Prostate gland (tissue), 2 donors: ENCODE measurements around the gene GINS2. TPM values are rescaled to one million over a fixed set of nuclear protein-coding genes. Genes with fewer than 3 reads are reported as not detected.

ENCODE experiments used
- DNase-seq: peaks from one replicate; pipeline ENCODE4 v3.0.0-alpha.2; 2019; ENCODE audit warnings: low spot score
- H3K27ac ChIP-seq, 2 donors: fragments of 200-600 bp; sonication (generic); 2 replicates each; pipeline ENCODE4 v1.5.1; 2017 to 2019
- H3K27me3 ChIP-seq: fragments of 200-600 bp; sonication (generic); replicated peaks from 2 replicates; pipeline ENCODE4 v1.5.1; 2019; ENCODE audit not compliant: insufficient read depth
- H3K36me3 ChIP-seq, 2 donors: fragments of 200-600 bp; sonication (generic); 1 replicate in 1 of 2; 2 replicates in 1 of 2; pipeline versions ENCODE4 v1.5.1 to v1.8.1; 2017 to 2019
- H3K4me1 ChIP-seq: fragments of 200-600 bp; sonication (generic); replicated peaks from 2 replicates; pipeline ENCODE4 v1.5.1; 2019
- H3K4me3 ChIP-seq, 2 donors: fragments of 200-600 bp; sonication (generic); 2 replicates each; pipeline ENCODE4 v1.5.1; 2017 to 2019
- H3K9me3 ChIP-seq: fragments of 200-600 bp; sonication (generic); 2 replicates; pipeline ENCODE4 v1.5.1; 2017
- CTCF ChIP-seq, 4 experiments: fragments of 200-600 bp in 2 of 4; fragments of 450-650 bp in 2 of 4; sonication (generic) in 2 of 4; IDR thresholded peaks; 1 replicate in 3 of 4; 2 replicates in 1 of 4; pipeline ENCODE4 v1.5.1; 2016 to 2019; ENCODE audit warnings: antibody characterized with exemption in 4 of 4, mild to moderate bottlenecking in 2 of 4, moderate library complexity in 2 of 4
- POLR2A ChIP-seq: fragments of 450-650 bp; IDR thresholded peaks from one replicate; pipeline ENCODE4 v1.6.1; 2016; ENCODE audit warnings: antibody characterized with exemption, mild to moderate bottlenecking
- POLR2AphosphoS5 ChIP-seq: sonication (generic); formaldehyde crosslinking; IDR thresholded peaks from one replicate; pipeline ENCODE4 v1.6.1; 2017; ENCODE audit warnings: antibody characterized with exemption
- WGBS: methylation state at CpG from one replicate; pipeline ENCODE4 v1.1.5; 2018; 5-methylcytosine and 5-hydroxymethylcytosine counted together
- intact Hi-C: fragments of 100-400 bp; cut with DNase I; formaldehyde crosslinking; loops from one replicate; pipeline ENCODE4 v1.14.2; 2022
- total RNA-seq, 2 donors: library from RNA; depleted of rRNA; stranded (reverse); fragments of >200 nt; gene quantifications; one replicate each; pipeline ENCODE4 v1.1.0, GENCODE V29; 2016

GINS2 gene
- total RNA-seq, 2 donors from 2014 or later: 4.5 to 6.2 TPM

- intact Hi-C loops: loop anchor here (5.0 to 10.0 kb wide), 4 partner anchors 45 to 440 kb away; no protein-coding TSS in a partner anchor
- Histone ChIP-seq H3K4me3 (no peak overlapping the region), H3K36me3 (no peaks in the 10 kb centered on the region), H3K27ac (no peak overlapping the region), H3K4me1 (no peaks in the 10 kb centered on the region), H3K9me3 (no peaks in the 10 kb centered on the region), H3K27me3 (no peaks in the 10 kb centered on the region)
- peak; percentile 63 to 91 (median 75) for TF ChIP-seq CTCF (IDR thresholded peaks at IDR 0.05)
- TF ChIP-seq POLR2A: no peak
- DNase-seq: peak; percentile 67
- WGBS: 37% methylated on average over 17 of the region's 21 CpGs
Observed at GRCh38 chr16:85717393-85718152, 28.8 kb upstream of the GINS2 start.

GRCh38 chr16:85716680-85717038, 27.9 kb upstream of the GINS2 start:
- intact Hi-C loops: loop anchor here (5.0 to 10.0 kb wide), 4 partner anchors 44 to 439 kb away; no protein-coding TSS in a partner anchor
- Histone ChIP-seq H3K4me1 (no peaks in the 10 kb centered on the region), H3K9me3 (no peaks in the 10 kb centered on the region), H3K27me3 (no peaks in the 10 kb centered on the region), H3K4me3 (no peak overlapping the region), H3K27ac (no peak overlapping the region), H3K36me3 (no peaks in the 10 kb centered on the region)
- 34% methylated on average over 3 of the region's 3 CpGs for WGBS
- TF ChIP-seq CTCF (IDR thresholded peaks at IDR 0.05) (no peak), POLR2AphosphoS5 (no peak), POLR2A (no peak)
- DNase-seq: no peak

- no peak for TF ChIP-seq POLR2AphosphoS5
- no peak for TF ChIP-seq POLR2A
- no peak for TF ChIP-seq CTCF (IDR thresholded peaks at IDR 0.05)
- no peaks in the 10 kb centered on the region for H3K4me1 ChIP-seq
- no peaks in the 10 kb centered on the region for H3K9me3 ChIP-seq
- DNase-seq: no peak
- no peaks in the 10 kb centered on the region for H3K36me3 ChIP-seq
- peak overlapping the region in 1 of 2 donors; percentile 36 for H3K27ac ChIP-seq
- WGBS: 26% methylated on average over 9 of the region's 9 CpGs
- intact Hi-C loops: loop anchor here (5.0 to 10.0 kb wide), 4 partner anchors 44 to 439 kb away; no protein-coding TSS in a partner anchor
- no peak overlapping the region for H3K4me3 ChIP-seq
- H3K27me3 ChIP-seq: no peaks in the 10 kb centered on the region
Observed at GRCh38 chr16:85716022-85716679, 27.4 kb upstream of the GINS2 start.

- no peaks in the 10 kb centered on the region for H3K9me3 ChIP-seq
- peak; percentile 55 for DNase-seq
- H3K27ac ChIP-seq: peak overlapping the region in 1 of 2 donors; percentile 36
- no peaks in the 10 kb centered on the region for H3K27me3 ChIP-seq
- intact Hi-C loops: loop anchor here (5.0 to 10.0 kb wide), 4 partner anchors 43 to 438 kb away; no protein-coding TSS in a partner anchor
- H3K4me1 ChIP-seq: no peaks in the 10 kb centered on the region
- WGBS: 43% methylated on average over 22 of the region's 22 CpGs
- peak; percentile 54 for TF ChIP-seq POLR2AphosphoS5
- TF ChIP-seq CTCF (IDR thresholded peaks at IDR 0.05): no peak
- no peak for TF ChIP-seq POLR2A
- H3K36me3 ChIP-seq: no peaks in the 10 kb centered on the region
- H3K4me3 ChIP-seq: no peak overlapping the region
Observed at GRCh38 chr16:85715169-85716021, 26.6 kb upstream of the GINS2 start.
